GM21717 (cell line): ENCODE measurements around the gene SCNN1A.

Experiments
- ATAC-seq: cut with Tn5 transposase; IDR thresholded peaks from one replicate; pipeline ENCODE4 v1.9.1; 2021; ENCODE audit warnings: mild to moderate bottlenecking, moderate library complexity; ENCODE audit not compliant: unreplicated experiment

Gene SCNN1A

GRCh38 chr12:6384499-6385436, 9.4 kb upstream of the SCNN1A start:
- no peak for ATAC-seq

GRCh38 chr12:6383572-6384498, 8.5 kb upstream of the SCNN1A start, which contains the start of gene LTBR:
Gene LTBR (plus strand): TSS chr12:6384162. CDS start chr12:6384359, 197 bp downstream.
- ATAC-seq, result no peak

- ATAC-seq, result no peak
Measured at GRCh38 chr12:6382982-6383381, 7.6 kb upstream of the SCNN1A start.

DNA sequence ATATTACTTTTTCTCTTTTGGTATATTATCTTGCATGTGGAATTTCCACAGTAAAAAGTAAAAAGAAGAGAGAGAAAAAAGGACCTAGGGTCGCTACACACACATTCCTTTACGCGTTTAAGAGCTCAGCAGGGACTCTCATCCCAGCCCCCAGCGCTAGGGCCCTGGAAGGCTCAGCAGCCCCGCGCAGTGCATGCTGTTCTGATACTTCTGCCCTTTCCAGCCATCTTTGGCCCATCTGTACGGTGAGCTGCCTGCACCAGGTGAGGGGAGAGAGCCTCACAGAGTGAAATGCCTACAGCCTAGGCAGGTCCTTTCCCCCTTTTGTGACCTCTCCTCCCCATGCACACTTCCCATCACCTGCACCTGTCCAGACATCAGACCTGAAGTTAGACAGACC, 7.0 kb upstream of the SCNN1A start:
- no peak for ATAC-seq

DNA sequence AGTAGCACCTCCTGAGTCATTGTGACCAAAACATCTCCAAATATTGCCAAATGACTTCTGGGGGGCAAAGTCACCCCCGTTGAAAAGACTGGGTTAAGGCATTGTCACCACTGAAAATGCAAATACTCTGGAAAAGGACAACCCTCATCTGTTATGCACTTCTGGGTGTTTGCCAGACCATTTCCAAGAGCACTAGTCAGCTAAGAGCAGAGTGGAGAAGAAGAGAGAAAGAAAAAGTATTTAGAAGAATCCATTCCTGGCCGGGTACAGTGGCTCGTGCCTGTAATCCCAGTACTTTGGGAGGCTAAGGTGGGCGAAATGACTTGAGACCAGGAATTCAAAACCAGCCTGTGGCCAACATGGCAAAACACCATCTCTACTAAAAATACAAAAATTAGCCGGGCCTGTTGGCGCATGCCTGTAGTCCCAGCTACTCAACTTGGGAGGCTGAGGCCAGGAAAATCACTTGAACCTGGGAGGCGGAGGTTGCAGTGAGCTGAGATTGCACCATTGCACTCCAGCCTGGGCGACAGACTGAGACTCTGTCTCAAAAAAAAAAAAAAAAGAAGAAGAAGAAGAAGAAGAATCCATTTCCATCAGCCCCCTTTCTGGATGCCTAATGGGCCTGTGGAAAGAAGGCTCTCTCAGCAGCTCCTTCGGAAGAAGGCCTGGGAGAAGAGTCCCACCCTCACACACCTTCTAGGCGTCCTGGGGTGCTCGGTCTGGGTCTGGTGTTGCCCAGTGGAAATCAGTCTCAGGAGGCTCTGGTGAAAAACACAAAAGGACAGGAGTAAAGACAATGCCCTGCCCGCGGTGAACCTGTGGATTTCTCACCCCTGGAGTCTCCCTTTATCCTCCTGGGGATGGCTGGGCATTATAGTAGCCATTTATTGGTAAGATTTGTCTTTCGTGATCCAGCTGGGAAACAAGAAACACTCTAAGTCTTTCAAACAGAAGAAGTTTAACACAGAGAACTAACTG, 5.1 kb upstream of the SCNN1A start:
- ATAC-seq, result no peak

DNA sequence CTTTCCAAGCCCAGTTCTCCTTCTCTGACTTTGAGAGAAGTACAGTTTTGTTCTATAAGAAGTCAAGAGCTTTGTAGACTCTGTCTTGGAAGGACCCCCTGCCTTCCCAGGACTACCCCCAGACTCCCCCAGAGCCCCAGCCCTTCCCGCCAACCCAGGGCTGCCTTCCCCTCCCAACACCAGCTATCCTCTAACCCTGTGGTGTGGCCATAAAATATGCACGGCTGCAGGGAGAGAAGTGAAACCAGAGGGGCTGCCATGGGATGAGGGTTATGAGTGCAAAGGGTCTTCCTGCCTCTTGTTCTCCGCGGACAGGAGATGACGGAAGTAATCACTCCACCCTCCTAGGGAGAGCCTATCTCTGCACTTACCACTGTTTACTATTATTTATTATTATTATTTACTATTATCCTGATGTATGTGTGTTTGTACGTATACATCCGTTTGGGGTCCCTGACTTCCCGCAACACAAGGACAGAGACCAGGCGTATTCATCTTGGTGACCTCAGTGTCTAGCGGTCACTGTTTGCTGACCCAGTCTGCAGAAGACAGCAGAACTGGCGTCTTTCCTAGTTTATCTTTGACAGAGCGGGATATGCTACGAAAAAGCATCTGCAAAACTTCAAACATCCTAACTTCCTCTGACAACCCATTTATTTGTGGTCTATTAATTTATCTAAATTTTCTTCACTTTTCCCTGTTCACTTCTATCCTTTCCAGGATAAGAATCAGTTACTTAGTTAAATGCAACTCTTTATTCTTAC, 3.5 kb upstream of the SCNN1A start:
- ATAC-seq, result no peak

- no peak for ATAC-seq
Measured at GRCh38 chr12:6377667-6377994, 2.3 kb upstream of the SCNN1A start.

- no peak for ATAC-seq
Measured at GRCh38 chr12:6376870-6377666, 1.7 kb upstream of the SCNN1A start.

GRCh38 chr12:6376079-6376869, 911 bp upstream of the SCNN1A start:
- ATAC-seq, result no peak

- ATAC-seq, result no peak
Measured at GRCh38 chr12:6374786-6375160, 590 bp downstream of the SCNN1A start.

DNA sequence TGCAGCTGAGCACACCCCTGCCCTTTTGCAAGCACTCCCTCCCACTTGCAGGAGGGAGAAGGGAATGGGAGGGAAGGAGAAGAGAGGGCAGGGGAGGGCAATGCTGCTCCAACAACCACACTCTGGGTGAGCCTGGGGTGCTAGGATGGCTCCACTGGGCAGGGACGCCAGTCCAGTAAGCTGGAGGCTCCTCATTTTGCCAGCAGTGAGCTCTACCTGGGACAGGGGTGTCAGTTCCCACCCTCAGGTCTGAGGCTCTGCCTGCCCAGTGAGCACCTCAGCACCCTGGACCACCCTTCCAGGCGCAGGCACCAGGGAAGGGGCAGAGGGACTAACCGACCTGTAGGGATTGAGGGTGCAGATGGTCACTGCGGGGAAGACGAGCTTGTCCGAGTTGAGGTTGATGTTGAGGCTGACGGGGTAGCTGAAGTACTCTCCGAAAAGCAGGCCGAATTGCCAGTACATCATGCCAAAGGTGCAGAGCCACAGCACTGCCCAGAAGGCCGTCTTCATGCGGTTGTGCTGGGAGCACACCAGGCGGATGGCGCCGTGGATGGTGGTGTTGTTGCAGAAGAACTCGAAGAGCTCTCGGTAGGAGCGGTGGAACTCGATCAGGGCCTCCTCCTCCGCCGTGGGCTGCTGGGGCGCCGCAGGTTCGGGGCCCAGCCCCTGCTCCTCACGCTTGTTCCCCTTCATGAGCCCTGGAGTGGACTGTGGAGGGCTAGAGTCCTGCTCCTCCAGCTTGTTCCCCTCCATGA, 1.2 kb downstream of the SCNN1A start:
- no peak for ATAC-seq

- no peak for ATAC-seq
Measured at GRCh38 chr12:6373022-6373787, 2.2 kb downstream of the SCNN1A start.

DNA sequence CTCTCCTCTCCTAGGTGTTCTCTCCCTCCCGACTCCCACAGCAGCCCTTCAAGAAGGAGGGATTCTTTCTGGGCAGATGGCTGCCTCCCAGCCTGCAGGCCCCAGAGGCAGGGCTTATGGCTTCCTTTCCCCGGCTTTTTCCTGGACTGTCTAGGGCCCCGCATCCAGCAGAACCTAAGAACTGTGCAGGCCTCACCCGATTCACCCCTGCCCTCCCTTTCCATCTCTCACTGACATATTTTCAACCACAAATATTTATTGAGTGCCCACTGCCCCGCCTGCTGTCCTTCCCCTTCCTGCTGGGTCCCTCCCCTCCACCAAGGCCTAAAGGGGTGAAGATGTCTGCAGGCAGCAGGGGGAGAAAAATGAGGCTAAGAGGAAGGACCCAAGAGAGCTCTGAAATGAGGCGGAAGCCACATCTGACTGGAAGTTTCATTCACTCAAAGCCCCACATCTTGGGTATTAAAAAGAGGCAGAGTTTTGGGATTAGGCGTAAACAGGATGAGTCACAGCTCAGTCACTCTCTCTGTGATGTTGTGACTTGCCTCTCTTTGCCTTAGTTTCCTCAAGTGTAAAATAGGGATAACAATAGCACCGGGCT, 2.9 kb downstream of the SCNN1A start:
- no peak for ATAC-seq

DNA sequence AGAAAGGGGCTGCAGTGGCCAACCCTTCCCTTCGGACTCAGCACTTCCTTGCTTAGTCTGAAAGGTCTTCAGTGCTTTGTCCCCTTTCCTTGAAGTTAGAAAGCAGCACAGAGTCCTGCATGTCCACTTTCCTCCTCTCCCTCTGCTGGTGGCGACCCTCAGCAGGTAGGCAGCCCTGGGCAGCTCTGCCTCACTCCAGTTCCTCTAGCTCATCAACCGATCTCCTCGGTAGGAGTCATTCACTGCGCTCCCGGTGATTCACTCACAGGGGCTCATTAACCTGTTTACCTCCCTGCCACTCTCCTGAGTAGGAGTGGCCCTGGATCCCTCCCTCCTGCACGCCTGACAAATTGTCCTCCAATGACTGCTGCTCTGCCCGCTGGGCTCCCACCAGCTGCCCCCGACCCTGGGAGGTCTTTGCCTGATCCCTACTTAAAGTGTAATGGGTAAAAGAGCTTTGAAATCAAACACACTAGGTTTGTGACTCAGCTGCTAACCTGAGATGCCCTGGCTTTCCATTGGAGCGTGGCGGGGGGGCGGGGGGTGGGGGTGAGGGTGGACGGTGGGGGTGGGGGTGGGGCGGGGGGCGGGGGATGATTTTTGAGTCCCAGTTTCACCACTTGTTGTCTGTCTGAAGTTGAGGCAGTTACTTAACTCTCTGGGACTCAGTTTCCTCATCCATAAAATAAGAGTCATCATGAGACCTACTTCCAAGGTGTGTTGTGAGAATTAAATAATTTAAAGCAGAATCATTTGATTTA, 4.2 kb downstream of the SCNN1A start:
- no peak for ATAC-seq

- ATAC-seq, result no peak
Measured at GRCh38 chr12:6370576-6370935, 4.8 kb downstream of the SCNN1A start.
